Neural cell (in vitro differentiated cells): ENCODE data around the gene B3GALT4. TPM values are rescaled to one million over a fixed set of nuclear protein-coding genes. Genes with fewer than 3 reads are reported as not detected.

ENCODE experiments used
- H2AFZ ChIP-seq: fragments of 200-600, 300-800 bp; sonication (generic), shearing (Covaris generic); 2 replicates; pipeline ENCODE4 v1.6.0; 2014; ENCODE audit warnings: low read depth, mild to moderate bottlenecking, antibody characterized with exemption, low read length, moderate library complexity
- H3F3A ChIP-seq: fragments of 200-600 bp; shearing (Covaris generic); 2 replicates; pipeline ENCODE4 v1.6.1; 2016; ENCODE audit warnings: mild to moderate bottlenecking, moderate library complexity, mixed read lengths, antibody characterized with exemption, low read length; ENCODE audit not compliant: insufficient read depth, poor library complexity, severe bottlenecking
- H3K27ac ChIP-seq: fragments of 200-600, 300-800 bp; sonication (generic), shearing (Covaris generic); 2 replicates; pipeline ENCODE4 v1.5.1; 2014; ENCODE audit warnings: mild to moderate bottlenecking, low read length, moderate library complexity
- H3K27me3 ChIP-seq: fragments of 300-800, 200-600 bp; sonication (generic), shearing (Covaris generic); 2 replicates; pipeline ENCODE4 v1.6.0; 2014; ENCODE audit warnings: mild to moderate bottlenecking, low read depth, low read length, moderate library complexity; ENCODE audit not compliant: insufficient read depth
- H3K36me3 ChIP-seq: fragments of 300-800, 200-600 bp; sonication (generic), shearing (Covaris generic); 2 replicates; pipeline ENCODE4 v1.5.1; 2014; ENCODE audit warnings: mild to moderate bottlenecking, antibody characterized with exemption, low read length, moderate library complexity; ENCODE audit not compliant: insufficient read depth
- H3K4me2 ChIP-seq: fragments of 300-800, 200-600 bp; sonication (generic), shearing (Covaris generic); 2 replicates; pipeline ENCODE4 v1.6.0; 2014; ENCODE audit warnings: mild to moderate bottlenecking, low read length
- H3K4me3 ChIP-seq: fragments of 300-800, 200-600 bp; sonication (generic), shearing (Covaris generic); 2 replicates; pipeline ENCODE4 v1.5.1; 2014; ENCODE audit warnings: mild to moderate bottlenecking, low read length, moderate library complexity
- H3K79me2 ChIP-seq: fragments of 200-600 bp; shearing (Covaris generic); replicated peaks from 2 replicates; pipeline ENCODE4 v1.6.0; 2014; ENCODE audit warnings: mild to moderate bottlenecking, low read length, moderate library complexity; ENCODE audit not compliant: insufficient read depth
- H3K9ac ChIP-seq: fragments of 300-800, 200-600 bp; sonication (generic), shearing (Covaris generic); 2 replicates; pipeline ENCODE4 v1.6.1; 2016; ENCODE audit warnings: mild to moderate bottlenecking, low read length, mixed read lengths
- H3K9me2 ChIP-seq: fragments of 200-600 bp; shearing (Covaris generic); 2 replicates; pipeline ENCODE4 v1.6.1; 2016; ENCODE audit warnings: mild to moderate bottlenecking, low read length, mixed read lengths; ENCODE audit not compliant: insufficient read depth
- H3K9me3 ChIP-seq: fragments of 200-600, 300-800 bp; sonication (generic), shearing (Covaris generic); 2 replicates; pipeline ENCODE4 v1.6.1; 2016; ENCODE audit warnings: mild to moderate bottlenecking, mixed run types, low read length, moderate library complexity, mixed read lengths
- H4K20me1 ChIP-seq: fragments of 200-600 bp; shearing (Covaris generic); 2 replicates; pipeline ENCODE4 v1.6.1; 2016; ENCODE audit warnings: mild to moderate bottlenecking, mixed run types; ENCODE audit not compliant: insufficient read depth
- EP300 ChIP-seq: fragments of 450-650 bp; conservative IDR thresholded peaks from 2 replicates; pipeline ENCODE4 v1.6.1; 2014; ENCODE audit warnings: antibody characterized with exemption, mild to moderate bottlenecking, moderate library complexity; ENCODE audit not compliant: poor library complexity, severe bottlenecking
- EZH2 ChIP-seq: fragments of 200-600, 300-800 bp; shearing (Covaris generic), sonication (generic); IDR thresholded peaks from 2 replicates; pipeline ENCODE4 v1.6.1; 2014; ENCODE audit warnings: antibody characterized with exemption, low read length, borderline replicate concordance, mild to moderate bottlenecking; ENCODE audit not compliant: insufficient read depth, poor library complexity, severe bottlenecking
- MXI1 ChIP-seq: fragments of 450-650 bp; conservative IDR thresholded peaks from 2 replicates; pipeline ENCODE4 v1.6.1; 2014; ENCODE audit warnings: antibody characterized with exemption, mild to moderate bottlenecking; ENCODE audit not compliant: poor library complexity, severe bottlenecking
- POLR2AphosphoS5 ChIP-seq: IDR thresholded peaks from 2 replicates; pipeline ENCODE4 v1.6.1; 2012
- RAD21 ChIP-seq: fragments of 450-650 bp; conservative IDR thresholded peaks from 2 replicates; pipeline ENCODE4 v1.6.1; 2014; ENCODE audit warnings: antibody characterized with exemption, mild to moderate bottlenecking, moderate library complexity
- SMC3 ChIP-seq: fragments of 450-650 bp; conservative IDR thresholded peaks from 2 replicates; pipeline ENCODE4 v1.6.1; 2014; ENCODE audit warnings: antibody characterized with exemption, mild to moderate bottlenecking, moderate library complexity; ENCODE audit not compliant: poor library complexity
- TAF1 ChIP-seq: IDR thresholded peaks from 2 replicates; pipeline ENCODE4 v1.6.1; 2012; ENCODE audit warnings: low read depth
- polyA plus RNA-seq: library from polyadenylated mRNA; depleted of rRNA; stranded (reverse); fragments of >200 nt; gene quantifications from 2 replicates; pipeline ENCODE4 v1.2.3, GENCODE V29; 2014
- TF ChIP-seq, protein P1 (sequence below): IDR thresholded peaks from 2 replicates; pipeline ENCODE4 v1.6.1; 2012; ENCODE audit warnings: borderline replicate concordance
- TF ChIP-seq, protein P2 (sequence below): fragments of 450-650 bp; IDR thresholded peaks from 2 replicates; pipeline ENCODE4 v1.5.1; 2014; ENCODE audit warnings: antibody characterized with exemption, mild to moderate bottlenecking, moderate library complexity; ENCODE audit not compliant: poor library complexity, severe bottlenecking

B3GALT4 gene
- polyA plus RNA-seq, 1 donor from 2014 or later: 2.5 TPM

DNA sequence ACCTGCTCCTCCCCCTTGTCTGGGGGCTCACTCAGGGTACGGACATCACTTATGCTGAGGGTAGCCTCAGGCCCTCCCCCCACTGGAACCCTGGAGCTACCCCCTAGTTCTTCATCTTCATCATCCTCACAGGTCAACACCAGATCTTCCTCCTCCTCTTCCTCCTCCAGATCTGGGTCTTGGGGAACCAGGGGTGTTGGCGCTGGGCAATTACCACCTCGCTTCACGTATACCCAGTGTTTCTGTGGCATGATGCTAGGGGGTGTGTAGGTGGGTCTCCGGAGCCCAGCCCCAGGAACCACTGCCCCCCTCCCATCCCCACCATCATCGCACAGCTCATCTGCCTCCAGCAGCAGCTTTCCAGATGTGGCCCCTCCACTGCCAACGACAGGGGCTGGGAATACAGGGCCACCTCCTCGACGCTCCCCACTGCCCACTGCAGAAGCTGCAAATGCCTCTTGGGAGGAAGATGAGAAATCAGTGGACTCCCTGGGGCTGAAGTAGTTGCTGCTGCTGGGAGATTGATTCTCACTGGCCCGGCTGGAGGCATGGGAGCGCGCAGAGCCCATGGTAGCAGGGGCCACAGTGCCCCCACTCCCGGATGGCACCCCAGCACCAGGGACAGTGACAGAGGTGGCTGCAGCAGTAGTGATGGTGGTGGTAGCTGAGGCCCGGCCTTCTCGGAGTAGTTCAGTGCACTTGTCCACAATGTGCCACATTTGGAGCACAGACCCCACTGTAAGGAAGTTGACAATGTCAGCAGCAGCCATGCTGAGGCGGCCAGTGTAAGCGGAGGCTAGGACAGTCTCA, 39.1 kb downstream of the B3GALT4 start:
- peaks cover 6% of the 10 kb centered on the region for H3K79me2 ChIP-seq
- TF ChIP-seq, protein P1, sequence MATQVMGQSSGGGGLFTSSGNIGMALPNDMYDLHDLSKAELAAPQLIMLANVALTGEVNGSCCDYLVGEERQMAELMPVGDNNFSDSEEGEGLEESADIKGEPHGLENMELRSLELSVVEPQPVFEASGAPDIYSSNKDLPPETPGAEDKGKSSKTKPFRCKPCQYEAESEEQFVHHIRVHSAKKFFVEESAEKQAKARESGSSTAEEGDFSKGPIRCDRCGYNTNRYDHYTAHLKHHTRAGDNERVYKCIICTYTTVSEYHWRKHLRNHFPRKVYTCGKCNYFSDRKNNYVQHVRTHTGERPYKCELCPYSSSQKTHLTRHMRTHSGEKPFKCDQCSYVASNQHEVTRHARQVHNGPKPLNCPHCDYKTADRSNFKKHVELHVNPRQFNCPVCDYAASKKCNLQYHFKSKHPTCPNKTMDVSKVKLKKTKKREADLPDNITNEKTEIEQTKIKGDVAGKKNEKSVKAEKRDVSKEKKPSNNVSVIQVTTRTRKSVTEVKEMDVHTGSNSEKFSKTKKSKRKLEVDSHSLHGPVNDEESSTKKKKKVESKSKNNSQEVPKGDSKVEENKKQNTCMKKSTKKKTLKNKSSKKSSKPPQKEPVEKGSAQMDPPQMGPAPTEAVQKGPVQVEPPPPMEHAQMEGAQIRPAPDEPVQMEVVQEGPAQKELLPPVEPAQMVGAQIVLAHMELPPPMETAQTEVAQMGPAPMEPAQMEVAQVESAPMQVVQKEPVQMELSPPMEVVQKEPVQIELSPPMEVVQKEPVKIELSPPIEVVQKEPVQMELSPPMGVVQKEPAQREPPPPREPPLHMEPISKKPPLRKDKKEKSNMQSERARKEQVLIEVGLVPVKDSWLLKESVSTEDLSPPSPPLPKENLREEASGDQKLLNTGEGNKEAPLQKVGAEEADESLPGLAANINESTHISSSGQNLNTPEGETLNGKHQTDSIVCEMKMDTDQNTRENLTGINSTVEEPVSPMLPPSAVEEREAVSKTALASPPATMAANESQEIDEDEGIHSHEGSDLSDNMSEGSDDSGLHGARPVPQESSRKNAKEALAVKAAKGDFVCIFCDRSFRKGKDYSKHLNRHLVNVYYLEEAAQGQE: no peak
- H3K9ac ChIP-seq: no peak overlapping the region
- no peaks in the 10 kb centered on the region for H3K9me2 ChIP-seq
- H3K4me2 ChIP-seq: no peak overlapping the region
- H3K36me3 ChIP-seq: peaks cover 4% of the 10 kb centered on the region
- peaks cover 6% of the 10 kb centered on the region for H3F3A ChIP-seq
- H3K9me3 ChIP-seq: no peaks in the 10 kb centered on the region
- H3K4me3 ChIP-seq: no peak overlapping the region
- no peak overlapping the region for H3K27ac ChIP-seq
- no peak overlapping the region for H2AFZ ChIP-seq
- no peaks in the 10 kb centered on the region for H4K20me1 ChIP-seq
- H3K27me3 ChIP-seq: peaks cover 25% of the 10 kb centered on the region

- no peaks in the 10 kb centered on the region for H3K9me2 ChIP-seq
- peaks cover 22% of the 10 kb centered on the region for H3K27me3 ChIP-seq
- peak overlapping the region; percentile 68 for H3K9ac ChIP-seq
- peak overlapping the region; percentile 87 for H3K27ac ChIP-seq
- no peak for TF ChIP-seq EP300
- no peaks in the 10 kb centered on the region for H4K20me1 ChIP-seq
- H3K9me3 ChIP-seq: no peaks in the 10 kb centered on the region
- H2AFZ ChIP-seq: no peak overlapping the region
- peaks cover 4% of the 10 kb centered on the region for H3K36me3 ChIP-seq
- peaks cover 6% of the 10 kb centered on the region for H3F3A ChIP-seq
- peaks cover 10% of the 10 kb centered on the region for H3K79me2 ChIP-seq
- peak overlapping the region; percentile 70 for H3K4me3 ChIP-seq
- H3K4me2 ChIP-seq: no peak overlapping the region
Observed at GRCh38 chr6:33316603-33317418, 39.9 kb downstream of the B3GALT4 start.

DNA sequence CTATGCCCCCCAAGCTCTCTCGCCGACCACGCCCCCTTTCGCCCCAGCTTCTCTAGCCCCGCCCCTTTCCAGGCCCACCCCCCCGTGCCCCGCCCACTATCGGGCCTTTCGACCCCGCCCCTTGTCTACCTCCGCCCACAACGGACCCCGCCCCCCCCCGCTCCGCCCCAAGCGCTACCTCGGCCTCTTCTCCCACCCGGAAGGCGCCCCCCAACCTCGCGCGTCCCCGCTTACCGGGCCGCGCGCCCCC, 40.4 kb downstream of the B3GALT4 start:
- H4K20me1 ChIP-seq: no peaks in the 10 kb centered on the region
- H2AFZ ChIP-seq: no peak overlapping the region
- peak overlapping the region; percentile 87 for H3K27ac ChIP-seq
- TF ChIP-seq, protein P2, sequence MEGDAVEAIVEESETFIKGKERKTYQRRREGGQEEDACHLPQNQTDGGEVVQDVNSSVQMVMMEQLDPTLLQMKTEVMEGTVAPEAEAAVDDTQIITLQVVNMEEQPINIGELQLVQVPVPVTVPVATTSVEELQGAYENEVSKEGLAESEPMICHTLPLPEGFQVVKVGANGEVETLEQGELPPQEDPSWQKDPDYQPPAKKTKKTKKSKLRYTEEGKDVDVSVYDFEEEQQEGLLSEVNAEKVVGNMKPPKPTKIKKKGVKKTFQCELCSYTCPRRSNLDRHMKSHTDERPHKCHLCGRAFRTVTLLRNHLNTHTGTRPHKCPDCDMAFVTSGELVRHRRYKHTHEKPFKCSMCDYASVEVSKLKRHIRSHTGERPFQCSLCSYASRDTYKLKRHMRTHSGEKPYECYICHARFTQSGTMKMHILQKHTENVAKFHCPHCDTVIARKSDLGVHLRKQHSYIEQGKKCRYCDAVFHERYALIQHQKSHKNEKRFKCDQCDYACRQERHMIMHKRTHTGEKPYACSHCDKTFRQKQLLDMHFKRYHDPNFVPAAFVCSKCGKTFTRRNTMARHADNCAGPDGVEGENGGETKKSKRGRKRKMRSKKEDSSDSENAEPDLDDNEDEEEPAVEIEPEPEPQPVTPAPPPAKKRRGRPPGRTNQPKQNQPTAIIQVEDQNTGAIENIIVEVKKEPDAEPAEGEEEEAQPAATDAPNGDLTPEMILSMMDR: no peak
- no peak for TF ChIP-seq MXI1
- TF ChIP-seq, protein P1: no peak
- TF ChIP-seq EP300: no peak
- TF ChIP-seq POLR2AphosphoS5: no peak
- TF ChIP-seq RAD21: no peak
- no peak for TF ChIP-seq EZH2
- no peak for TF ChIP-seq SMC3
- no peak for TF ChIP-seq TAF1
- H3K79me2 ChIP-seq: peaks cover 15% of the 10 kb centered on the region
- peak overlapping the region; percentile 68 for H3K9ac ChIP-seq
- H3F3A ChIP-seq: peaks cover 6% of the 10 kb centered on the region
- peak overlapping the region; percentile 70 for H3K4me3 ChIP-seq
- no peaks in the 10 kb centered on the region for H3K9me3 ChIP-seq
- H3K4me2 ChIP-seq: no peak overlapping the region
- no peaks in the 10 kb centered on the region for H3K9me2 ChIP-seq
- peaks cover 4% of the 10 kb centered on the region for H3K36me3 ChIP-seq
- H3K27me3 ChIP-seq: peaks cover 17% of the 10 kb centered on the region
